ENCODE data around the gene SMIM34.
"Not testable (repeated sequence)": the region's sequence is repeated elsewhere in the genome, so short reads cannot be mapped to it uniquely, and the experiment has no call there.

Gene SMIM34

DNA sequence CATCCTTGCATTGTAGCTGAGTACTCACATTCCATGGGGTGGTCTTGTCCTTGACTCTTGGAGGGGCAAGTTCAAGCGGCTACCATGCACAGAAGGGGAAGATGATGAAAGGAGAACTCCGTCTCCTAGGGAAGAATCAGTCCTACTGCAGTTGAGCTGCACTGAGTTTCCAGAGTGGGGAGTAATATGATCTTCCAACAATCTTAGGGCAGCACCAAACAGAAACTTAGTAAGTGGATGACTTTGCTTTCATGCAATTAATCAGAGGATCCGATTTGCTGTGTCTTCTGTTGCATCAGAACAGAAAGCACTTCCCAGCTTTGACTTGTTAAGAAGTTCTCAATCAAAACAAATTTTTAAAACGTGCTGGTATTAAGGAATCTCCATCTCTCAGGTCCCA lies at the start of gene SMIM34:
Gene SMIM34, minus strand, starts transcription at position 147 of the 400 bp plus-strand sequence. Its CDS starts 112 bp downstream, at position 35.
- not testable (repeated sequence) for DNase-seq (ENCODE audit: low read depth)

DNA sequence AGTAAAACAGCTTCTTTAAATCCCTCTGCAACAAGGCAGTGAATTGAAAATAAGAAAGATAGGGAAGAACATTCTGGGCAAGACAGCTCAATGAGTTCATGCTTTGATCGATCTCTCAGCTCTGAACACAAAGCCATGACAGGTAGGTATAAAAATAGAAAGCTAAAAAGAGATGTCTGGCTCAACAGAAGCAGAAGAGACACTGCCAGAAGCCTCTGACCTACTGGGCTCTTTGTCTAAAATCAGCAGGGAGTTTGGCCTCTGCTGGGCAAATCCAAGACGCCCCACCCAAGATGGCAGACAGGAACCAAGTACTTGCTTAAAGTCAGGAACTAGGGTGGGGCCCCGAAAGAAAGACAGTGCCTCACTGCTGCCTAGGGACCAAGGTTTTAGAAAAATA lies 43.6 kb upstream of the SMIM34 start:
- not testable (repeated sequence) for DNase-seq (ENCODE audit: low read depth)

DNA sequence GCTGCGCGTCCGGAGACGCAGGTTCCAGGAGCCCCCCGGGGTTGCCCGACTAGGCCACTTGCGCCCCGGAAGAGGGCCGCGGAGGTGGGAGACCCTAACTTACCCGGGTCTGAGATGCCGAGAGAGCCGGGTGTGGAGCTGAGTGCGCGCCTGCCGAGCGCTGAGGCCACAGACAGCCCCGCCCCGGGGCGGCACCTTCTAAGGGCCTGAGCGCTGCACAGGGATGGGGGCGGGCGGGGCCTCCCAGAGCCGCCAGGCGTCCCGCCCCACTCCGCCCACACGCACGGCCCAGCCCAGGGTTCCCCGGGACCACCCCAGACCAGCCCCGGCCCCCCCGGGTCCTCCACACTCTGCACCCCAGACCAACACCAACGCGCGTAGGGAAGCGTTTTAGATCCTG lies 35.7 kb upstream of the SMIM34 start:
- not testable (repeated sequence) for DNase-seq (ENCODE audit: low read depth)

DNA sequence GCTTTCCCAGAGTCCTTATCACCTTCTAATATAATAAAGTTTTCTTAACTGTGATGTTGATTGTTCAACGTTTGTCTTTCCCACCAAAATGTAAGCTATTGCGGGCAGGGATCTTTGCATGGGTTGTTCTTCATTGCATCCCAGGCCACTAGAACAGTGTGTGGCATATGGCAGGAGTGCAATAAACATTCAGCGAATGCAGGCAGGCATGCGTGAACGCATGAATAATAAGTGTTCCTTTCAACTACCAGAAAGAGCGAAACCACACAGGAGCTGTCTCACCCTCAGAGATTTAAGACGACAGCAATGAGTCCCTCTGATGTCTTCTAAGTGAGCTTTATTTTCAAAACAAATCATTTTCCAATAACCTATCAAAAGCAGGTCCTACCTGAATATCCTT lies 34.5 kb upstream of the SMIM34 start:
- DNase-seq (ENCODE audit: low read depth), result not testable (repeated sequence)

DNA sequence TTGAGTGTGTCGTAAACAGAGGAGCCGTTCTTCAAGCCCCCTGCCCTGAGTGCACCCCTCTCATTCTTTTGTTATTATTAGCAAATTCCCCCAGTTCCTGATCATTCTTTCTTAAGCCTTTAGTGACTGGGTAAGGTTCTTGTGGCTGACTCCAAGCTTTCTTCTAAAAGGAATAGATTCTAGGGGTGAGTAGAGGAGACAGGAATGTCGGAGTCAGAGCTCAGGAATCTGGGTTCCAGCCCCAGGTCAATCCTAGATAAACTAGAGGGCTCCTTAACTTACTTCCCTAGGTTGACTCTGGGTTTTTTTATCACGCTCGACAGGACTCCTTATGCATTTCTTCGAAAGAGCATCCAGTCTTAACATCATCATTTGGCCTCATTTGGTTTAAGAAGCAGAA lies 32.4 kb upstream of the SMIM34 start:
- not testable (repeated sequence) for DNase-seq (ENCODE audit: low read depth)

DNA sequence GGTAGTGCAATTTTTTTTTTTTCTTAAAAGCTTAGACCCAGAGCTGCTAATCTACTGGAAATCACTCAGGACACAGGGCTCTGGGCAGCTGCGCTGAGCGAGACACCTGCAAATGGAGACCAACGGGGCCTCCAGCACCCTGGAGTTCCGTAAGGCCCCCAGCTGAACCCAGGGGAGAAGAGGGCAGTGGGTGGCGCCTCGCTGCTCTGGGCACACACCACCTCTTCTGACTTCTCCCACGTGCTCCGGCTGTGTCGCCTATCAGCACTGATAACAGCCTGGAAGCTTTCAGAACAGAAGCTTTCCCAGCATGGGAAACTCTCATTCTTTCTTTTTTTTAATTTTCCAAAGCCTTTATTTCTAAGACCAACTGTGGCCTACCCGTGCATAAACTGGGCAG lies 31.9 kb upstream of the SMIM34 start:
- DNase-seq (ENCODE audit: low read depth), result not testable (repeated sequence)

DNA sequence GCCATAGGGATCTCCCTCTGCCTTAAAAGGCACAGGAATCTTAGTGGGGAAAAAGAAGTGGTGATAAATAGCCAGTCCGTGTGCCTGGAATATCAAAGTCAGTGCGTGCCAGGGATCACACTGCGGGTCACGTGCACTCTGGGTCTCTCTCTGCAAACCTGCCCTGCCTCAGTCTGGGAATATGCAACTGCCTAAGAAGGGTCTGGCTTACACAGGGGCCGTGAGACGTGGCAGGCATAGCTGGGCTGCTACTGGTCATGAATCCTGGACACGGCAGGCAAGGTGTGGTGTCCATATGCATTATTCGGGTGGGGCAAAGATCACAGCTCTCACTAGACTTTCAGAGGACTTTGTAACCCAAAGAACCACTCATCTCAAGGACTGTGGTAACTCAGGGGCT lies 23.3 kb upstream of the SMIM34 start:
- not testable (repeated sequence) for DNase-seq (ENCODE audit: low read depth)

- not testable (repeated sequence) for DNase-seq (ENCODE audit: low read depth)
Measured at GRCh38 chr21:34443486-34443885, 19.7 kb upstream of the SMIM34 start.

- DNase-seq (ENCODE audit: low read depth), result not testable (repeated sequence)
Measured at GRCh38 chr21:34429710-34430109, 6.0 kb upstream of the SMIM34 start.

GRCh38 chr21:34428441-34428840 lies 4.7 kb upstream of the SMIM34 start:
- DNase-seq (ENCODE audit: low read depth), result not testable (repeated sequence)

DNA sequence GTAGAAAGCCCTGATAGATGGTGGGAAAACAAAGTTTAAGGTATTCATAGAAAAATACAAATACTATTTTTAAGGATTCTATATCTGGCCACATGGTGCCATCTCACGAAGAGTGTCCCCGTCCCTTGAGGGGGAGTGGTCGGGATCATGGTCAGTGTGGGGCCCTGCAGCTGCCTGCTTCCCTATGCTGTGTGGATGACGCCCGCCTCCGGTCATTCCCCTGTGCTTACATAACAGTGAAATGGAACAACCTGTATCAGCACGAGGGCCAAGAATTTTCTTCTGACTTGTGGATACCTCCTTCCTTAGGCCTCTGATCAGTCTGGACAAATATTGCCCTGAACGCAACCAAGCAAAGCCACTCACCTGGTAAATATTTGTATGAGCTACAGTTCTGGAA lies 3.6 kb upstream of the SMIM34 start:
- DNase-seq (ENCODE audit: low read depth), result not testable (repeated sequence)

DNA sequence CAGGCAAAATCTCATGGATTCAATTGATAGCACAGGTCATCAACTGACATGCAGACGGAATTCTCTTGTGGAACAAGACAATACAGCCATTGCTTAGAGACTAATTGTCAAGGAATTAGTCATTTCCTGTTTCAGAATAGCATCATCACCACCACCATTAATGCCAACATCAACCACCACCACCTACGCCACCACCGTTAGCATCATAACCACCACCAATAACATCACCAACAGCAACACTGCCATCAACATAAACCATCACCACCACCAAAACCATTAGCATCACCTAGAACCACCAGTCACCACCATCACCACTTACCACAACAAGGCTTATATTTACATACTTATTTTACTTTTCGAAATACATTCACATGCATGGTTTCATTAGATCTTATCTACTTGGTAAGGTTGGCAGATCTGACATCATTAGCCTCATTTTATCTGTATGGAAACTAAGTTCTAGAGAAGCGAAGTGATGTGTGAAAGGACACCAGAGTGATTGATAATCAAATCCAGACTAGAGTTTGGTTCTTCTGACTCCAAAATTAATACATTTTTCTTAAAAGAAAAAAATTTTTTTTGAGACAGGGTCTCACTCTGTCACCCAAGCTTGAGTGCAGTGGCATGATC lies 6.2 kb downstream of the SMIM34 start:
- not testable (repeated sequence) for DNase-seq (ENCODE audit: low read depth)

GRCh38 chr21:34407294-34407693 lies 16.5 kb downstream of the SMIM34 start:
- not testable (repeated sequence) for DNase-seq (ENCODE audit: low read depth)

GRCh38 chr21:34406676-34407075 lies 17.1 kb downstream of the SMIM34 start:
- DNase-seq (ENCODE audit: low read depth), result not testable (repeated sequence)

DNA sequence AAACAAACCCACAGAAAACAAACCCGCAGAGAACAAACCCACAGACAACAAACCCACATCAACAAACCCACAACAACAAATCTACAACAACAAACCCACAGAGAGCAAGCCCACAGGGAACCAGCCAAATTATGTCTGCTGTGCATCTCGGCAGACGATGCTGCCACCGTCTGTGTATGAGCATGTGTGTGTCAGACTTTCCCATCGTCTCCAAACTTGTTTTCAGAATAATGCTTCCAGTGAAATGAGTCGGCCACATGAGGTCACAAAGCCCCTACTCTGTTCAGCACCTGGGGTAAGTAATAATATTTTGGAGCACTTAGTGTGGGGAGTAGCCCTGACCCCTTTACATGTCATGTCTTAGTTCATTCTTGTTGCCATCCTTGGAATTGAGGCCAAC lies 17.6 kb downstream of the SMIM34 start:
- DNase-seq (ENCODE audit: low read depth), result not testable (repeated sequence)

GRCh38 chr21:34405686-34406085 lies 18.1 kb downstream of the SMIM34 start:
- DNase-seq (ENCODE audit: low read depth), result not testable (repeated sequence)

- not testable (repeated sequence) for DNase-seq (ENCODE audit: low read depth)
Measured at GRCh38 chr21:34404742-34405141, 19.0 kb downstream of the SMIM34 start.

- not testable (repeated sequence) for DNase-seq (ENCODE audit: low read depth)
Measured at GRCh38 chr21:34400522-34400921, 23.2 kb downstream of the SMIM34 start.

GRCh38 chr21:34383724-34384415 lies 39.9 kb downstream of the SMIM34 start:
- DNase-seq (ENCODE audit: low read depth), result not testable (repeated sequence)

DNA sequence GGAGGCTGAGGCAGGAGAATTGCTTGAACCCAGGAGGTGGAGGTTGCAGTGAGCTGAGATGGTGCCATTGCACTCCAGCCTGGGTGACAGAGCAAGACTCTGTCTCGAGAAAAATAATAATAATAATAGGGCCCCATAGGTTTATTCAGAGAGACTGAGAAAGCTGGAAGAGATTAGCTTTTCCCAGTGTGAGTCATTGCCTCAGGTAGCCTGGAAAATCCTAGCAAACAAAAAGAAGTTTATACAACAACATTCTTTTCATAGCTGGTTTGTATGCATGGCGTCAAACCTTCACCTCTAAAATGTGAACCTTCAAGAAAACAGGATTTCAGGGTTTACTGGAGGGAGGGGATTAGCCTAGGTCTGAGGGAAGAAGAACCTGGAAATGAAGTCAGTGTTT lies 40.6 kb downstream of the SMIM34 start:
- not testable (repeated sequence) for DNase-seq (ENCODE audit: low read depth)

GRCh38 chr21:34375619-34375972 lies 48.2 kb downstream of the SMIM34 start:
- DNase-seq (ENCODE audit: low read depth), result not testable (repeated sequence)

GRCh38 chr21:34374940-34375618 lies 48.7 kb downstream of the SMIM34 start, which contains the start of gene SMIM11:
TSS of gene SMIM11 (plus strand) at chr21:34375507. CDS start at chr21:34379505, 3,998 bp downstream.
- DNase-seq (ENCODE audit: low read depth), result not testable (repeated sequence)

DNA sequence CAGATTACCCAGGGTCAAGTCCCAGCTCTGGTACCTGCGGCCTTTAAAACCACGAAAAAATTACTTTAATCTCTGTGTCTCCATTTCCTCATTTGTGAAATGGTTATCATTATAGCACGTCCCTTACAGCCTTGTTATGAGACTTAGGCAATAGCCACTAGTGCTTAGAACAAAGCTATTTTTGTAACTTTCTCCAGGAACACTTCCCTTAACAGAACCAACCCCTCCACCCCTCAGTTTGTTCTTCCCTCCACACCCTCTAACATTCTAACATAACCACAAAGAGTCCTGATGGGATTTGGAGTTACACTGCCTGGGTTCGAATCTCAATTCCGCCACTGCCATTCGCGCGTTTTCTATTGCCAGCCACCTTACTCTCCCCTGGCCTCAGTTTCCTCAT lies 49.3 kb downstream of the SMIM34 start:
- not testable (repeated sequence) for DNase-seq (ENCODE audit: low read depth)
